Measurements from ENCODE around the gene OR8A1. TPM values are rescaled to one million over a fixed set of nuclear protein-coding genes. Genes with fewer than 3 reads are reported as not detected.
"Not testable (repeated sequence)": the region's sequence is repeated elsewhere in the genome, so short reads cannot be mapped to it uniquely, and the experiment has no call there.

The OR8A1 gene
- total and polyA plus RNA-seq, 2 of the 4 experiments (the other 2 are of a cell fraction), result not detected

GRCh38 chr11:124602723-124603122, 32.9 kb downstream of the OR8A1 start:
- H2BK5ac ChIP-seq (ENCODE audit: low read depth, low read length, poor library complexity, severe bottlenecking); H3K9ac ChIP-seq (ENCODE audit: low read depth, low read length); H3K23ac ChIP-seq (ENCODE audit: low read depth, low read length); H2BK120ac ChIP-seq (ENCODE audit: low read depth, low read length); POLR2A ChIA-PET (ENCODE audit: unreplicated experiment); H4K8ac ChIP-seq (ENCODE audit: low read depth in 2 of 2, low read length in 2 of 2); H2AK5ac ChIP-seq (ENCODE audit: low read depth, low read length); H3K14ac ChIP-seq (replicated peaks; ENCODE audit: low read depth, low read length); H4K20me1 ChIP-seq (ENCODE audit: insufficient read depth, low read length); H2AFZ ChIP-seq (replicated peaks; ENCODE audit: low read length, poor library complexity); H3K4me3 ChIP-seq (ENCODE audit: insufficient read depth, low read depth, low read length); CTCF ChIA-PET; in situ Hi-C loops (cut with MboI; ENCODE audit: low sequenced_read_pairs); H4K5ac ChIP-seq (ENCODE audit: low read depth, low read length); intact Hi-C loops (cut with micrococcal nuclease); H3K4ac ChIP-seq (ENCODE audit: low read depth, low read length); dilution Hi-C loops (cut with HindIII; ENCODE audit: low sequenced_read_pairs, unreplicated experiment); H3K4me2 ChIP-seq (ENCODE audit: low read depth, low read length); H3K79me1 ChIP-seq (ENCODE audit: low read depth in 1 of 2, low read length in 2 of 2); H3K56ac ChIP-seq (ENCODE audit: extremely low read depth, insufficient read depth, low read length); H3K27me3 ChIP-seq (ENCODE audit: control insufficient read depth, insufficient read depth, low read length); DNase-seq; H3K18ac ChIP-seq (ENCODE audit: low read depth, low read length); H2AK9ac ChIP-seq (replicated peaks; ENCODE audit: low read depth, low read length, poor library complexity); H2BK15ac ChIP-seq (ENCODE audit: low read depth, low read length); H3K36me3 ChIP-seq (ENCODE audit: control insufficient read depth, insufficient read depth, low read length); H3K4me1 ChIP-seq (ENCODE audit: control insufficient read depth, insufficient read depth, low read length); BruUV-seq (replicated peaks); H4K91ac ChIP-seq (ENCODE audit: insufficient read depth, low read depth, low read length); H2BK20ac ChIP-seq (ENCODE audit: low read depth, low read length); ATAC-seq (ENCODE audit: low read depth); H3K9me3 ChIP-seq (ENCODE audit: control insufficient read depth, insufficient read depth, low read length); H3K27ac ChIP-seq (ENCODE audit: insufficient read depth, low read length); H3K9me1 ChIP-seq (ENCODE audit: insufficient read depth, low read length): not testable (repeated sequence)
- WGBS, 2 experiments (ENCODE audit: extremely low coverage in 2 of 2, insufficient read length in 1 of 2), result no CpG with 5 or more reads among the region's 3 CpGs
